Stimulated activated CD4-positive, alpha-beta T cell treated with anti-CD3 and anti-CD28 coated beads, Interleukin-15, amount 100 ng/mL, for 24 hours (primary cell): ENCODE data around the gene PIWIL4.
"Not testable (repeated sequence)": the region's sequence is repeated elsewhere in the genome, so short reads cannot be mapped to it uniquely, and the experiment has no call there.

Source experiments
- DNase-seq: peaks from one replicate; pipeline ENCODE4 v3.0.0-alpha.2; 2020

Gene PIWIL4

GRCh38 chr11:94639901-94640721, 72.9 kb downstream of the PIWIL4 start:
- no peak for DNase-seq

- no peak for DNase-seq
Observed at GRCh38 chr11:94641167-94641761, 74.1 kb downstream of the PIWIL4 start.

GRCh38 chr11:94643186-94643585, 76.0 kb downstream of the PIWIL4 start:
- DNase-seq, result not testable (repeated sequence)

GRCh38 chr11:94647926-94648325, 80.8 kb downstream of the PIWIL4 start:
- no peak for DNase-seq

GRCh38 chr11:94648789-94649188, 81.6 kb downstream of the PIWIL4 start:
- DNase-seq, result no peak

- no peak for DNase-seq
Observed at GRCh38 chr11:94649254-94649653, 82.1 kb downstream of the PIWIL4 start.

- DNase-seq, result no peak
Observed at GRCh38 chr11:94649964-94650623, 82.9 kb downstream of the PIWIL4 start.

GRCh38 chr11:94650756-94651155, 83.6 kb downstream of the PIWIL4 start:
- no peak for DNase-seq

- no peak for DNase-seq
Observed at GRCh38 chr11:94652735-94653284, 85.6 kb downstream of the PIWIL4 start.

GRCh38 chr11:94653561-94653960, 86.4 kb downstream of the PIWIL4 start:
- no peak for DNase-seq

GRCh38 chr11:94654201-94654600, 87.0 kb downstream of the PIWIL4 start:
- no peak for DNase-seq

- DNase-seq, result no peak
Observed at GRCh38 chr11:94655291-94655690, 88.1 kb downstream of the PIWIL4 start.

- no peak for DNase-seq
Observed at GRCh38 chr11:94655956-94656355, 88.8 kb downstream of the PIWIL4 start.

GRCh38 chr11:94656968-94657367, 89.8 kb downstream of the PIWIL4 start:
- DNase-seq, result no peak

- DNase-seq, result no peak
Observed at GRCh38 chr11:94657629-94658028, 90.5 kb downstream of the PIWIL4 start.

GRCh38 chr11:94658386-94658785, 91.2 kb downstream of the PIWIL4 start:
- no peak for DNase-seq

GRCh38 chr11:94658888-94659287, 91.7 kb downstream of the PIWIL4 start:
- no peak for DNase-seq

- no peak for DNase-seq
Observed at GRCh38 chr11:94661444-94661843, 94.3 kb downstream of the PIWIL4 start.

- DNase-seq, result no peak
Observed at GRCh38 chr11:94662065-94662779, 95.1 kb downstream of the PIWIL4 start.

- no peak for DNase-seq
Observed at GRCh38 chr11:94662846-94663390, 95.8 kb downstream of the PIWIL4 start.

GRCh38 chr11:94664346-94664745, 97.2 kb downstream of the PIWIL4 start:
- no peak for DNase-seq

- DNase-seq, result no peak
Observed at GRCh38 chr11:94665116-94665659, 98.0 kb downstream of the PIWIL4 start.
